IMR-90 (cell line): ENCODE data around the gene CAPRIN1. TPM values are rescaled to one million over a fixed set of nuclear protein-coding genes. Genes with fewer than 3 reads are reported as not detected.

Source experiments
- ATAC-seq: fragments of 200-7000 bp; cut with Tn5 transposase; 2 replicates; pipeline ENCODE4 v1.9.1; 2020; ENCODE audit warnings: low read depth, mild to moderate bottlenecking, moderate library complexity
- BruUV-seq: library from RNA; stranded (reverse); fragments of 400-500 nt; replicated peaks from 2 replicates; lab custom pipeline; 2021; lab: Mats Ljungman, UMichigan
- CTCF ChIA-PET: fragments of 300-600 bp; formaldehyde crosslinking; extraction: SDS; loops from one replicate; lab custom pipeline; 2021; ENCODE audit warnings: antibody characterized with exemption; lab: Yijun Ruan, JAX
- POLR2A ChIA-PET: fragments of 300-600 bp; sonication (Branson Sonifier 250); formaldehyde crosslinking; loops from one replicate; lab custom pipeline; 2022; ENCODE audit warnings: antibody characterized with exemption; ENCODE audit not compliant: unreplicated experiment; lab: Charles Lee
- DNase-seq: peaks from one replicate; pipeline ENCODE4 v3.0.0; 2013
- H2AFZ ChIP-seq: replicated peaks from 2 replicates; pipeline ENCODE3; 2013; ENCODE audit warnings: low read length, mild to moderate bottlenecking; ENCODE audit not compliant: poor library complexity
- H2AK5ac ChIP-seq: 2 replicates; pipeline ENCODE4 v1.6.1; 2013; ENCODE audit warnings: low read depth, low read length, inconsistent platforms
- H2AK9ac ChIP-seq: replicated peaks from 2 replicates; pipeline ENCODE3; 2013; ENCODE audit warnings: mild to moderate bottlenecking, low read depth, low read length, moderate library complexity; ENCODE audit not compliant: poor library complexity
- H2BK120ac ChIP-seq: 2 replicates; pipeline ENCODE4 v1.6.1; 2013; ENCODE audit warnings: low read depth, low read length, inconsistent platforms
- H2BK15ac ChIP-seq: 3 replicates; pipeline ENCODE4 v1.6.1; 2013; ENCODE audit warnings: low read depth, low read length, inconsistent platforms
- H2BK20ac ChIP-seq: 2 replicates; pipeline ENCODE4 v1.6.1; 2013; ENCODE audit warnings: low read depth, mild to moderate bottlenecking, inconsistent platforms, low read length, moderate library complexity
- H2BK5ac ChIP-seq: 2 replicates; pipeline ENCODE4 v1.6.1; 2013; ENCODE audit warnings: mild to moderate bottlenecking, low read depth, low read length, inconsistent platforms; ENCODE audit not compliant: poor library complexity, severe bottlenecking
- H3K14ac ChIP-seq: replicated peaks from 2 replicates; pipeline ENCODE4 v1.6.1; 2013; ENCODE audit warnings: low read depth, low read length, inconsistent platforms
- H3K18ac ChIP-seq: 2 replicates; pipeline ENCODE4 v1.6.1; 2013; ENCODE audit warnings: low read depth, low read length, control low read depth
- H3K23ac ChIP-seq: 2 replicates; pipeline ENCODE4 v1.6.1; 2013; ENCODE audit warnings: low read depth, low read length, inconsistent platforms
- H3K27ac ChIP-seq: 2 replicates; pipeline ENCODE4 v1.5.1; 2013; ENCODE audit warnings: mild to moderate bottlenecking, control low read depth, low read length; ENCODE audit not compliant: insufficient read depth
- H3K27me3 ChIP-seq: 2 replicates; pipeline ENCODE4 v1.6.1; 2013; ENCODE audit warnings: low read length; ENCODE audit not compliant: control insufficient read depth, insufficient read depth
- H3K36me3 ChIP-seq: 2 replicates; pipeline ENCODE4 v1.6.1; 2013; ENCODE audit warnings: low read length, mixed read lengths; ENCODE audit not compliant: control insufficient read depth, insufficient read depth
- H3K4ac ChIP-seq: 2 replicates; pipeline ENCODE4 v1.6.1; 2013; ENCODE audit warnings: low read depth, low read length, inconsistent platforms
- H3K4me1 ChIP-seq: 2 replicates; pipeline ENCODE4 v1.6.1; 2013; ENCODE audit warnings: low read length, mixed read lengths; ENCODE audit not compliant: control insufficient read depth, insufficient read depth
- H3K4me2 ChIP-seq: 2 replicates; pipeline ENCODE4 v1.6.1; 2013; ENCODE audit warnings: low read depth, mild to moderate bottlenecking, control low read depth, low read length, moderate library complexity
- H3K4me3 ChIP-seq: 2 replicates; pipeline ENCODE4 v1.5.1; 2013; ENCODE audit warnings: low read depth, mild to moderate bottlenecking, control low read depth, low read length, moderate library complexity; ENCODE audit not compliant: insufficient read depth
- H3K56ac ChIP-seq: 2 replicates; pipeline ENCODE4 v1.6.1; 2013; ENCODE audit warnings: low read length, inconsistent platforms; ENCODE audit not compliant: insufficient read depth; ENCODE audit errors: extremely low read depth
- H3K79me1 ChIP-seq, 2 experiments: 2 replicates each; pipeline ENCODE4 v1.6.1; 2013; ENCODE audit warnings: low read length in 2 of 2, inconsistent platforms in 1 of 2, low read depth in 1 of 2
- H3K9ac ChIP-seq: 2 replicates; pipeline ENCODE4 v1.6.1; 2013; ENCODE audit warnings: low read depth, low read length, control low read depth
- H3K9me1 ChIP-seq: 2 replicates; pipeline ENCODE4 v1.6.1; 2013; ENCODE audit warnings: low read length, inconsistent platforms; ENCODE audit not compliant: insufficient read depth
- H3K9me3 ChIP-seq: 2 replicates; pipeline ENCODE4 v1.6.1; 2013; ENCODE audit warnings: low read length; ENCODE audit not compliant: control insufficient read depth, insufficient read depth
- H4K20me1 ChIP-seq: 2 replicates; pipeline ENCODE4 v1.6.1; 2013; ENCODE audit warnings: low read length, inconsistent platforms; ENCODE audit not compliant: insufficient read depth
- H4K5ac ChIP-seq: 2 replicates; pipeline ENCODE4 v1.6.1; 2013; ENCODE audit warnings: mild to moderate bottlenecking, low read depth, low read length, control low read depth
- H4K8ac ChIP-seq, 2 experiments: 2 replicates each; pipeline ENCODE4 v1.6.1; 2013; ENCODE audit warnings: low read depth in 2 of 2, low read length in 2 of 2, control low read depth in 1 of 2, inconsistent platforms in 1 of 2
- H4K91ac ChIP-seq: 2 replicates; pipeline ENCODE4 v1.6.1; 2013; ENCODE audit warnings: low read depth, low read length, inconsistent platforms; ENCODE audit not compliant: insufficient read depth
- BHLHE40 ChIP-seq: fragments of 150-350 bp; IDR thresholded peaks from 2 replicates; pipeline ENCODE4 v1.6.1; 2016; ENCODE audit warnings: mild to moderate bottlenecking, low read depth, low read length
- CEBPB ChIP-seq: IDR thresholded peaks from 2 replicates; pipeline ENCODE4 v1.6.1; 2012; ENCODE audit warnings: low read depth, low read length, improper control_type of control experiment
- FOS ChIP-seq: fragments of 150-350 bp; IDR thresholded peaks from 2 replicates; pipeline ENCODE4 v1.6.1; 2016; ENCODE audit warnings: low read depth, low read length
- MAFK ChIP-seq: IDR thresholded peaks from 2 replicates; pipeline ENCODE4 v1.6.1; 2012; ENCODE audit warnings: low read depth, low read length, improper control_type of control experiment
- MAZ ChIP-seq: IDR thresholded peaks from 2 replicates; pipeline ENCODE4 v1.6.1; 2012; ENCODE audit warnings: low read depth, mild to moderate bottlenecking, low read length, improper control_type of control experiment, moderate library complexity, borderline replicate concordance
- MXI1 ChIP-seq: IDR thresholded peaks from 2 replicates; pipeline ENCODE4 v1.6.1; 2012; ENCODE audit warnings: low read depth, mild to moderate bottlenecking, low read length, moderate library complexity, borderline replicate concordance
- NFE2L2 ChIP-seq: fragments of 150-350 bp; IDR thresholded peaks from 2 replicates; pipeline ENCODE4 v1.6.1; 2016; ENCODE audit warnings: low read depth, mild to moderate bottlenecking, low read length
- POLR2A ChIP-seq: IDR thresholded peaks from 2 replicates; pipeline ENCODE4 v1.6.1; 2012; ENCODE audit warnings: mild to moderate bottlenecking, low read depth, low read length
- RFX5 ChIP-seq: IDR thresholded peaks from 2 replicates; pipeline ENCODE4 v1.8.0; 2012; ENCODE audit warnings: low read depth, mild to moderate bottlenecking, low read length, moderate library complexity
- SMC3 ChIP-seq: fragments of 150-350 bp; IDR thresholded peaks from 2 replicates; pipeline ENCODE4 v1.6.1; 2016; ENCODE audit warnings: low read depth, mild to moderate bottlenecking, antibody characterized with exemption, low read length, moderate library complexity
- WGBS, 2 experiments: methylation state at CpG; one replicate each; pipeline versions ENCODE4 v1.1.5 to v1.1.7; 2013; ENCODE audit warnings: missing lambda C conversion rate in 2 of 2; ENCODE audit not compliant: insufficient read length in 1 of 2; ENCODE audit errors: extremely low coverage in 2 of 2; 5-methylcytosine and 5-hydroxymethylcytosine counted together
- dilution Hi-C: fragments of 300-500 bp; cut with HindIII; formaldehyde crosslinking; loops from one replicate; pipeline ENCODE4 v1.14.3; 2018; ENCODE audit warnings: low sequenced_read_pairs; ENCODE audit not compliant: unreplicated experiment
- in situ Hi-C: fragments of 300-500 bp; cut with MboI; formaldehyde crosslinking; loops from 3 replicates; pipeline ENCODE4 v1.14.3; 2019; ENCODE audit warnings: low sequenced_read_pairs, inconsistent platforms, mixed read lengths
- intact Hi-C: fragments of 100-400 bp; cut with micrococcal nuclease; formaldehyde crosslinking; loops from 2 replicates; pipeline ENCODE4 v1.10.0; 2022
- polyA plus RNA-seq, 3 experiments: library from polyadenylated mRNA; depleted of rRNA; stranded (reverse); fragments of >200 nt; gene quantifications; 2 replicates each; pipeline ENCODE4 v1.2.3, GENCODE V29; 2012; ENCODE audit warnings: low replicate concordance in 1 of 3
- total RNA-seq: library from RNA; depleted of rRNA; stranded (reverse); fragments of >200 nt; gene quantifications from 2 replicates; pipeline ENCODE4 v1.2.3, GENCODE V29; 2012

The CAPRIN1 gene
- total and polyA plus RNA-seq, 2 of the 4 experiments (the other 2 are of a cell fraction), result 127 to 253 TPM

DNA sequence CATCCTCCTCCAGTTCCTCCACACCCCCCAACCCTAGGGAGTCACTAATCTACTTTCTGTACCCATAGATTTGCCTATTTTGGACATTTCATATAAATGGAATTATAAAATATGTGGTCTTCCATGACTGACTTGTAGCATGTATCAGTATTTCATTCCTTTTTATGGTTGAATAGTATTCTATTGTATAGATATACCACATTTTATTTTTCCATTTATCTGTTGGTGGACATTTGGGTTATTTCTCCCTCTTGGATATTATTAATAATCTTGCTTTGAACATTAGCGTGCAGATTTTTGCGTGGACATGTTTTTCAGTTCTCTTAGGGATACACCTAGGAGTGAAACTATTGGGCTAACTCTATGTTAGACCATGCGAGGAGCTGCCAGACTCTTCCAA is 77.3 kb downstream of the CAPRIN1 start:
- ATAC-seq (no peak), DNase-seq (no peak)
- Histone ChIP-seq H3K27me3 (no peaks in the 10 kb centered on the region), H2BK20ac (no peak overlapping the region), H4K91ac (no peak overlapping the region), H3K14ac (no peak overlapping the region), H3K4ac (no peak overlapping the region), H3K4me2 (no peak overlapping the region), H3K23ac (no peak overlapping the region), H4K8ac (no peak overlapping the region), H3K4me1 (peaks cover 9% of the 10 kb centered on the region; the same call in 1 of the 2 replicates), H4K20me1 (no peaks in the 10 kb centered on the region), H2BK5ac (no peak overlapping the region), H3K56ac (no peak overlapping the region), H3K27ac (no peak overlapping the region), H3K36me3 (peaks cover 33% of the 10 kb centered on the region), H3K9ac (no peak overlapping the region), H4K5ac (no peak overlapping the region), H2BK120ac (no peak overlapping the region), H3K9me3 (no peaks in the 10 kb centered on the region), H2AFZ (no peak overlapping the region), H3K18ac (no peak overlapping the region), H2AK5ac (no peak overlapping the region), H3K9me1 (no peaks in the 10 kb centered on the region; the same call in 1 of the 2 replicates), H3K4me3 (no peak overlapping the region), H3K79me1 (peaks cover 3 to 8% of the 10 kb centered on the region in 2 experiments; a peak in 3 of 4 replicates), H2BK15ac (no peak overlapping the region), H2AK9ac (no peak overlapping the region)
- ChIA-PET POLR2A (no interaction called here), CTCF (no interaction called here)
- dilution Hi-C loops, result no loop called here
- WGBS, 2 experiments, result no CpG with 5 or more reads among the region's 3 CpGs
- in situ Hi-C loops, result no loop called here
- TF ChIP-seq RFX5 (no peak), MAFK (no peak), BHLHE40 (no peak), POLR2A (no peak), MXI1 (no peak), FOS (no peak), NFE2L2 (no peak), CEBPB (no peak), MAZ (no peak), SMC3 (no peak)
- intact Hi-C loops, result no loop called here
- BruUV-seq, result no TSS peak
